ENCODE data around the gene ABHD16A.

- TF ChIP-seq CTCF (IDR thresholded peaks at IDR 0.05) (no peak), POLR2A (IDR thresholded peaks at IDR 0.05) (no peak), POLR2AphosphoS5 (IDR thresholded peaks at IDR 0.05) (no peak)
These were observed 21.0 kb upstream of the ABHD16A start for GRCh38 chr6:31723980-31724691.
